Stimulated activated naive CD8-positive, alpha-beta T cell treated with anti-CD3 and anti-CD28 coated beads, Interleukin-15, amount 100 ng/mL, for 72 hours (primary cell): ENCODE results near the gene DAO.

Experiments
- ATAC-seq: fragments of 150-1000 bp; cut with Tn5 transposase; 2 replicates; pipeline ENCODE4 v1.10.0; 2021; ENCODE audit warnings: mild to moderate bottlenecking, moderate library complexity
- DNase-seq, 2 donors: peaks; one replicate each; pipeline ENCODE4 v3.0.0; 2021 to 2022
- H3K27ac Mint-ChIP-seq, 2 donors: one replicate each; pipeline ENCODE4 v1.8.0; 2022; ENCODE audit warnings: mild to moderate bottlenecking in 2 of 2, mixed read lengths in 2 of 2, moderate library complexity in 2 of 2
- H3K27me3 Mint-ChIP-seq: one replicate; pipeline ENCODE4 v1.8.0; 2022; ENCODE audit warnings: mixed read lengths
- H3K4me1 Mint-ChIP-seq: one replicate; pipeline ENCODE4 v1.8.0; 2022; ENCODE audit warnings: mild to moderate bottlenecking, mixed read lengths
- H3K4me3 Mint-ChIP-seq, 2 donors: one replicate each; pipeline ENCODE4 v1.8.0; 2022; ENCODE audit warnings: mild to moderate bottlenecking in 2 of 2, mixed read lengths in 2 of 2, moderate library complexity in 1 of 2
- H3K9me3 Mint-ChIP-seq, 2 donors: one replicate each; pipeline ENCODE4 v1.8.0; 2022; ENCODE audit warnings: mixed read lengths in 2 of 2

DAO gene

GRCh38 chr12:108879615-108880254 is at the start of gene DAO:
TSS of gene DAO (plus strand) at chr12:108880092. CDS start at chr12:108885007, 4,915 bp downstream.
- Mint-ChIP-seq H3K27ac (no peak within 1 kb of the TSS), H3K4me3 (no peak within 1 kb of the TSS), H3K27me3 (peaks cover 8% of the 10 kb centered on the region), H3K4me1 (no peaks in the 10 kb centered on the region), H3K9me3 (no peaks in the 10 kb centered on the region)
- ATAC-seq (no peak), DNase-seq (no peak)

DNA sequence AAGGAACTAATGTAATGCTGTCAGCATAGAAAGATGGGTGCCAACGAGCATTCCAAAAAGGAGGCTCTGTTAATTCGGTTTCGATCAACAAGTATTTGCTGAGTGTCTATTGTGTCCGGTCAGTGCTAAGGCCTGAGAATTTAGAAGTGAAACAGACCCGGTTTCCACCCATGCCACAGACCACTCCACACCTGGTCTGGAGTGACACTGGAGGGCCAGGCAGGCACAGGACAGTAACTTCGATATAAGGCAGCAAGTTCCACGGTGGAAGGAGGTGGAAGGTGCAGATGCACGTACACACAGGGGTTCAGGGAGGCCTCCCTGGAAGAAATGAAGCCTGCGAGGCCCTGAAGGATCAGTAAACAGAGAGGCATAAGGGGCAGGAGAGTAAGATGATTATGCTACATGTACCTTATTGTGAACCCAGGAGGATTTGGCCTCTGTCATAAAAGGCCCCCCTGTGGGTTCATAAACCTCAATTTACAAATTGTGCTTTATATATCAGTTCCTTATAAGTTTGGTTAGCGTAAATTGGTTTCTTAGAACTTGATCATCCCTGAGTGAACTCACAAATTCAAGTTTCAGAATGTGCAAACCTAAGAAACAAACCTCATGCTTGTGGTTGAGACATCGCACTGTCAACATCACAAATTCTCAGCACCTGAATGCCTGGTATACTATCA is 48.4 kb upstream of the DAO start:
- DNase-seq: no peak
- Mint-ChIP-seq H3K27me3 (no peaks in the 10 kb centered on the region), H3K9me3 (no peaks in the 10 kb centered on the region), H3K27ac (peak overlapping the region in 1 of 2 donors; percentile 89), H3K4me3 (peak overlapping the region in 1 of 2 donors; percentile 29), H3K4me1 (peaks cover 73% of the 10 kb centered on the region)
- ATAC-seq: peak; percentile 85

DNA sequence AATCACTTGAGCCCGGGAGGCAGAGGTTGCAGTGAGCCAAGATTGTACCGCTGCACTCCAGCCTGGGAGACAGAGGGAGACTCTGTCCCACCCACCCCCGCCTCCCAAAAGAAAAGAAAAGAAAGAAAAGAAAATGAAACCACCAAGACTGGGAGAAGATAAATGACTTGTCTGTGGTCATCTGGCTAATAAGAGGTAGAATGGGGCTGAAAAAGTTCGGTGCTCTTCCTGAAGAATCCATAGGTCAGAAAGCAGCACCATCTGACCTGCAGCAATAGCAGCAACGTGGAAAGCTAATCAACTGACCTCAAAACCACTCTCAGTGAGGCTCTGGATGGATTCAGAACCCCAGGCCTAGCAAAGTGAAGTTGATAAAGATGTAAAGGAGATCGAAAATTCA is 47.7 kb upstream of the DAO start:
- H3K4me1 Mint-ChIP-seq: peaks cover 71% of the 10 kb centered on the region

DNA sequence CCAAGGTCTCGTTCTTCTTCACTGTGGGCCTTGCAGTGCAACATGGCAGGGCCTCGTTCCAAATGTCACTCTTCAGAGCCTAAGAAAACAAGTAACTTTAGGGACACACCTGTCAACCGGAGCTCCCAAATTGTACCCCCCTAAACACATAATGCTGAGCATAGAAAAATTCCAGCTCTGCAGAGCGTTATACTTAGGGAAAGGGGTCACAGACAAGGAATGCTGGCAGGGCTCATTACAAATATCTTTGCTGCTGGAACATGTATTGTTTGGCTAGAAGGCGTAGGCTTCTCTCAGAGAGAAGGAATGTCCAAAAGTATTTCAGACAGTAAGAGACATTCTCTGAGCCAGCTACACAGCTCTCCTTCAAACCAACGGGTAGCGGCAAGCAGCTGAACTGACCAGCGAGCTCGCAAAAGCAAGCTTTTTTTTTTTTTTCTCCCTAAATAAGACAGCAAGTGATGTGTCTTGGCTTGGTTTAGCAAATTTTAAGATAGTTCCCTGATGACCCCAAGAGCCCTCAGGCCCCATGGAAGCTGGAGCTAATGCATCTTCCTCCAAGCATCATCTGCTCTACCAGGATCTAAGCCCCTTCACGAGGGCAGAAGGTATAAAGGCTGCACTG is 47.0 kb upstream of the DAO start:
- DNase-seq: no peak
- Mint-ChIP-seq H3K9me3 (no peaks in the 10 kb centered on the region), H3K27me3 (no peaks in the 10 kb centered on the region), H3K4me1 (peaks cover 71% of the 10 kb centered on the region), H3K27ac (no peak overlapping the region), H3K4me3 (no peak overlapping the region)
- no peak for ATAC-seq

More for the DNA sequence above, 47.7 kb upstream of the DAO start:
- no peaks in the 10 kb centered on the region for H3K9me3 Mint-ChIP-seq
- H3K27me3 Mint-ChIP-seq: no peaks in the 10 kb centered on the region
- ATAC-seq: no peak
- H3K27ac Mint-ChIP-seq: peak overlapping the region in 1 of 2 donors; percentile 67
- DNase-seq: no peak
- H3K4me3 Mint-ChIP-seq: peak overlapping the region; percentile 26 to 34

DNA sequence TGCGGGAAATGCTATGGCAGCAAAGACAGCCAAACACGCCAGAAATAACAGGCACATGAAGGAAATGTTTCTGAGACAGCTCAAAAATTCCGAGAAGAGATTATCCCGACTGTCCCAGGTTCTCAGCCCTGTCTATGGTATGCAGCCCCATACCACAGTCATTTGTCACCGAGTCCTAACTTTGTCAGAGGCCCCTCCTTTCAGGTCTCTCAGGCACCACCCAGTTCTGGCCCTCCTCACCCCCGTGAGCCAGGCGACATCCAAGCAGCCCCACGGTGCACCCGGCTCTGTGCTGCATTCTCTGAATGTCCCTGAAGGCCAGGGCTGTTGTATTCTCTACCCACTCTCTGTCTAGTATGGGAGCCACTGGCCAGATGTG is 46.5 kb upstream of the DAO start:
- H3K4me1 Mint-ChIP-seq: peaks cover 73% of the 10 kb centered on the region
- no peaks in the 10 kb centered on the region for H3K27me3 Mint-ChIP-seq
- no peak overlapping the region for H3K4me3 Mint-ChIP-seq
- ATAC-seq (no peak), DNase-seq (no peak)
- no peaks in the 10 kb centered on the region for H3K9me3 Mint-ChIP-seq
- peak overlapping the region in 1 of 2 donors; percentile 50 for H3K27ac Mint-ChIP-seq

DNA sequence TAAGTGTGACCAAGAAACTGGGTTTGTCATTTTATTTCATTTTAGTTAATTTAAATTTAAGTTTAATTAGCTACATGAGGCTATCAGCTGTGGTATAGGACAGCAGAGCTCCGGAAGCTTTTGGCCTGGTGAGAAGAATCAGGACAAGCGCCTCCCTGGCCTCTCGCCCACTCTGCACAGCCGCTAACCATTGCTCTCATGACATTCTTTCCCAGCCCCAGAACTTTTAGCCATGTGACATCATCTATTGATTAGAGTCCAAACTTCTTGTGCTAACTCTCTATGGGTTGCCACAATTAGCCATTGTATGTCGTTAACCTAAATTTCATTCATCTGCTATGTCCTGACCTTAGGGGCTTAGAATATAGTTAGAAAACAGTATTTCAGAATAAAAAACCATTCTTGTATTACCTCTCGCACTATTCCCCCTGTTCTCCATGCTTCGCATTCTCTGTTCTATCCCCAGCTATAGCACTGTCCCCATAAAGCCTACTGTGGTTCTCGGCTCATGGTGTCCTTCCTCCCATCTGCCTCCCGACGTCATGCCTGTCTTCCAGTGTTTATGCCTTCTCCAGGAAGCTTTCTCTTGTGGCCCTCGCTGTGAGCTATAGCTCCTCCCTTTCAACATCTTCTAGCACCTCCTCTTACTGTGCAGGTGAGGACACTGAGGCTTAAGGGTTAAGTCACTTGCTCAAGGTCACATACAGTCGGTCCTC is 46.0 kb upstream of the DAO start:
- H3K27me3 Mint-ChIP-seq: no peaks in the 10 kb centered on the region
- H3K4me3 Mint-ChIP-seq: no peak overlapping the region
- DNase-seq (no peak), ATAC-seq (no peak)
- no peaks in the 10 kb centered on the region for H3K9me3 Mint-ChIP-seq
- peaks cover 73% of the 10 kb centered on the region for H3K4me1 Mint-ChIP-seq
- H3K27ac Mint-ChIP-seq: no peak overlapping the region

DNA sequence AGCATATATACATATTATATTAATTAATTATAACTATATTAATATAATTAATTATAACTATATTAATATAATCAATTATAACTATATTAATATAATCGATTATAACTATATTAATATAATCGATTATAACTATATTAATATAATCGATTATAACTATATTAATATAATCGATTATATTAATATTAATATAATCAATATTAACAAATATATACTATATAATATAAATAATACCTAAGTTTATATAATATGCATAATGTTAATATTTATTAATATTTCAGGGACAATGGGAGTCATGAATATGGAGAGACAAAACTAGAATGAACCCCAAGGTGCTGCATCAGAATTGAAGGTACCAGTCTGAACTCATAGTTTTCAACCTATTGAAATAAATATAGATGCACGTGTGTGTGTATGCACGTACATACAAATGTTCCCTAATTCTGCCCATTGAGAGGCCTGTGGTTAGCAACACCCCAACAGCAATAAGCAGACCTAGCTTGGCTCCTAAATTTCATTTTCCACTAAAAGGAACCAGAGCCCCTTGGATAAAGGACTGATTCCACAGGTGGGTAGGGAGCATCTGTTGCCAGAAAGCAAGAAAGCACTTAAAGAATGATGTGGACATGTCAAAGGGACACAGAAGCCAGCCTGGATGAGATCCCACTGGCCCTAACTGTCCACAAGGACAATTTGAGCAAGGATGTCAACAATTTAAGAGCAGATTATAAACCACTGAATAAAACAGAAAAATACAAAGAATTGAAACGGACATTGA is 43.8 kb upstream of the DAO start:
- Mint-ChIP-seq H3K4me1 (peaks cover 82% of the 10 kb centered on the region), H3K4me3 (no peak overlapping the region), H3K9me3 (no peaks in the 10 kb centered on the region), H3K27me3 (no peaks in the 10 kb centered on the region), H3K27ac (peak overlapping the region in 1 of 2 donors; percentile 8)
- ATAC-seq: no peak
- DNase-seq: no peak

DNA sequence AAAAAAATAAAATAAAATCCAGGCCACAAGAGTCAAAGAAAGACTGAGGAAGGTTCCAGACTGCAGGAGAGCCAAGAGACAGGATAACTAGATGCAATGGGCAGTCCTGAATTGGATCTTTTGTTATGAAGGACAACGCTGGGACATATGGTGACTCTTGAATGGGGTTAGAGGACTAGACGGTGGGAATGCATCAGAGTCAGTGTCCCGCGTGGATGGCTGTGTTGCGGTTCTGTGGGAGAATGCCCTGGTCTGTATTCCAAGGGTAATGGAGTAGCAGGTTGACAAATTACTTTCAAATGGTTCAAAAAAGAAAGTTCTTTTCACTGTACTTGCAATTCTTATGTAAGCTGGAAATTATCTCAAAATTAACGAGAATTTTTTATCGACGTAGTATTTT is 42.7 kb upstream of the DAO start:
- no peaks in the 10 kb centered on the region for H3K9me3 Mint-ChIP-seq
- H3K27me3 Mint-ChIP-seq: no peaks in the 10 kb centered on the region
- peaks cover 71% of the 10 kb centered on the region for H3K4me1 Mint-ChIP-seq
- H3K27ac Mint-ChIP-seq: peak overlapping the region in 1 of 2 donors; percentile 56
- DNase-seq: no peak
- ATAC-seq: no peak
- H3K4me3 Mint-ChIP-seq: no peak overlapping the region

- Mint-ChIP-seq H3K4me3 (peak overlapping the region; percentile 60 to 74), H3K9me3 (no peaks in the 10 kb centered on the region)
These were observed 42.2 kb upstream of the DAO start for GRCh38 chr12:108837680-108838079.

GRCh38 chr12:108838194-108839017 is 41.5 kb upstream of the DAO start:
- DNase-seq (peak; percentile 71 to 87), ATAC-seq (peak; percentile 98)
- Mint-ChIP-seq H3K27ac (peak overlapping the region; percentile 89 to 96), H3K27me3 (no peaks in the 10 kb centered on the region), H3K4me1 (peaks cover 61% of the 10 kb centered on the region), H3K9me3 (no peaks in the 10 kb centered on the region), H3K4me3 (peak overlapping the region; percentile 60 to 74)

More at GRCh38 chr12:108837680-108838079, 42.2 kb upstream of the DAO start:
- DNase-seq (no peak), ATAC-seq (no peak)
- peak overlapping the region; percentile 89 to 96 for H3K27ac Mint-ChIP-seq
- no peaks in the 10 kb centered on the region for H3K27me3 Mint-ChIP-seq
- H3K4me1 Mint-ChIP-seq: peaks cover 68% of the 10 kb centered on the region

DNA sequence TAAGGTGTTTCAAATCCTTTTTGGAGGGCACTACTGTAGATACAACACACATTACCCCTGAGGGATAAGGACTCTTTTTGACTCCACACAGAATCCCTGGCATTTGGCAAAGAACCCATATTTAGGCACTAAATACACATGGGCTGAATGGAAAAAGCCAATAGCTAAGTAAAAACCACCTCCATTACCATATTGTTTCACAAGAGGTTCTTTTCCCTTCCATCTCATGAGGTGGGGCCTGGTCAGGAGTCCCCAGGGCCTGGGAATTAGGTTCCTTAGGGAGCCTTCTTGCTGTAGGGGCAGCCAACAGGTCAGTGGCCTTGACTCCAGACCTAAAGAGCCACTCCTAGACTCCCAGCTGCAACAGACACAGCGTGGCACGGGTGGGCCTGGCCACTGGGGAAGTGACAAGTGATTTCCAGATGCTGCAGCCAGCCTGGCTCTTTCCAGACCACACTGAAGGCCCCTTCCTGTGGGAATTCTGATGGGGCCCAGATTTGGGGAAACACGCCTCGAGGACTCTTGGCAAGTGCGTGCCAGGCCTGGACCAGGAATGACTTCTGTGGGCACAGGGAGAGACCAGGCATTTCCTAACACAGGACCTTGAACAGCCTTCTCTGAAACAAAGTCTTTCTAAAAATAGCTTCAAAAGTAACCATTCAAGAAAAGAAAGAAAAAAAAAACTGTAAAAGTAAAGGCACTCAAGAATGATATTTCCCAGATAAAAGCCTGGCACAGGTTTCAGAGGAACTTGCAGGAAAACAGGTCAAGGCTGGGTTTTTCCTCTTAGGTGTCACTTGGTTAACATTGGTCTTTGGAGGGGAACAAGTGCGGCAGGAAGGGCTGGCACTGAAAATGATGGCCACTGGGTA is 40.6 kb upstream of the DAO start:
- DNase-seq: no peak
- Mint-ChIP-seq H3K27ac (peak overlapping the region; percentile 89 to 96), H3K4me3 (peak overlapping the region; percentile 60 to 74), H3K9me3 (no peaks in the 10 kb centered on the region), H3K27me3 (no peaks in the 10 kb centered on the region), H3K4me1 (peaks cover 59% of the 10 kb centered on the region)
- ATAC-seq: no peak

DNA sequence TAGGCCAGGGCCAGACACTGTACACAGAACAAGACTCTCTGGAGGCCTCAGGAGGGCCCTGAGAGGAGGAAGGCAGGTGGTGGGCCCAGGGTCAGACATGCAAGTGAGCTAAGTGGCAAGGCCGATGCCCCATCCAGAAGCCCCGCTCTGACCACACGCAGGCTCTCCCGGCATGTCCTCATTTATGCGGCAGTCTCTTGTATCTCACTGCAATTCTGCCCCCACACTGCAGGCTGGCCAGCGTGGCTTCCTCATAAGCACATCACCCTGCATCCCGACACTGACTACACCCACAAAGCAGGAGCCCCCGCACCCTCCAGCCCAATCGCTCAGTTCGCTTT is 40.0 kb upstream of the DAO start:
- Mint-ChIP-seq H3K27me3 (no peaks in the 10 kb centered on the region), H3K4me3 (no peak overlapping the region), H3K4me1 (peaks cover 56% of the 10 kb centered on the region), H3K27ac (peak overlapping the region in 1 of 2 donors; percentile 42), H3K9me3 (no peaks in the 10 kb centered on the region)
- DNase-seq (no peak), ATAC-seq (no peak)

GRCh38 chr12:108840605-108841332 is 39.1 kb upstream of the DAO start:
- no peak for ATAC-seq
- DNase-seq: no peak
- peak overlapping the region in 1 of 2 donors; percentile 14 for H3K27ac Mint-ChIP-seq
- H3K4me3 Mint-ChIP-seq: no peak overlapping the region
- no peaks in the 10 kb centered on the region for H3K9me3 Mint-ChIP-seq
- no peaks in the 10 kb centered on the region for H3K27me3 Mint-ChIP-seq
- peaks cover 49% of the 10 kb centered on the region for H3K4me1 Mint-ChIP-seq
